Lower leg skin (tissue), 3 donors: ENCODE measurements around the gene CAPN5.

Experiments used
- POLR2A ChIP-seq, 2 donors: fragments of 450-650 bp; IDR thresholded peaks; one replicate each; pipeline ENCODE4 v1.6.1; 2016 to 2017; ENCODE audit warnings: antibody characterized with exemption in 2 of 2, mild to moderate bottlenecking in 1 of 2, moderate library complexity in 1 of 2
- TF ChIP-seq, protein P1 (sequence below), 3 donors: fragments of 450-650 bp; IDR thresholded peaks; one replicate each; pipeline ENCODE4 v1.5.1; 2016; ENCODE audit warnings: antibody characterized with exemption in 3 of 3, mild to moderate bottlenecking in 3 of 3, moderate library complexity in 2 of 3

DNA sequence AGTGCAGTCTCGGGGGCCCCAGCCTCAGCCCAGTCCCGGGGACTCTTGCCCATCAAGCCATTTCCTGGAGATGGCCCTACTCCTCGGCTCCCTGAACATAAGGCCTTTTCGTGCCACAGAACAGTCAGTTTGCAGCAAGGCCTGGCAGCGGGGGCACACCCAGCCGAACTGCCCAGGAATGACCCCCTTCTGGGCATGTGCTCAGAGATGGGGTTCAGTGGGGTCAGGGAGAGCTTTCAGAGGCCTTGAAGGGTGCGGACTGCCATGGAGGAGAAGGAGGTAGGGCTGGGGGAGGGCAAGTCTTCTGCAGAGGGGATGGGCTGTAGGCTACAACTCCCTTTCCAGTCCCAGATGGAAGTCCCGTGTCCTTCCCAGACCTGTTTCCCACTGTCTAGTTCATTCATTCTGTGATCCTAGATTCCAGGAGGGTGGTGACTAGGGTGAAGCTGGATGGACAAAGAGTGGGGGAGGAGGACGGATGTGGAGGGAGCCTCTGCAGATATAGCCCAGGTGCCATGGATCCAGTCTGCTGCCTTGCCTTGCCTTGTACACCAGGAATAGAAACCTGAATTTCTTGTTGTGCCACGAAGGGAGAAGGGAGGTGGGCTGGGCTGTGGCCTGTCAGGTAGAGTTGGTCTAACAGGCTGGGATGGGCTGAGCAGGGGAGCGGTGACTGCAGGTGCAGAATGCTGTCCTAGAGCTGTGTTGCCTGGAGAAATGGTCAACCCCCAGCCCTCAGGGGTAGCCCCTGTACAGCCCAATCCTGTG lies 21.6 kb downstream of the CAPN5 start:
- TF ChIP-seq, protein P1, sequence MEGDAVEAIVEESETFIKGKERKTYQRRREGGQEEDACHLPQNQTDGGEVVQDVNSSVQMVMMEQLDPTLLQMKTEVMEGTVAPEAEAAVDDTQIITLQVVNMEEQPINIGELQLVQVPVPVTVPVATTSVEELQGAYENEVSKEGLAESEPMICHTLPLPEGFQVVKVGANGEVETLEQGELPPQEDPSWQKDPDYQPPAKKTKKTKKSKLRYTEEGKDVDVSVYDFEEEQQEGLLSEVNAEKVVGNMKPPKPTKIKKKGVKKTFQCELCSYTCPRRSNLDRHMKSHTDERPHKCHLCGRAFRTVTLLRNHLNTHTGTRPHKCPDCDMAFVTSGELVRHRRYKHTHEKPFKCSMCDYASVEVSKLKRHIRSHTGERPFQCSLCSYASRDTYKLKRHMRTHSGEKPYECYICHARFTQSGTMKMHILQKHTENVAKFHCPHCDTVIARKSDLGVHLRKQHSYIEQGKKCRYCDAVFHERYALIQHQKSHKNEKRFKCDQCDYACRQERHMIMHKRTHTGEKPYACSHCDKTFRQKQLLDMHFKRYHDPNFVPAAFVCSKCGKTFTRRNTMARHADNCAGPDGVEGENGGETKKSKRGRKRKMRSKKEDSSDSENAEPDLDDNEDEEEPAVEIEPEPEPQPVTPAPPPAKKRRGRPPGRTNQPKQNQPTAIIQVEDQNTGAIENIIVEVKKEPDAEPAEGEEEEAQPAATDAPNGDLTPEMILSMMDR (IDR thresholded peaks at IDR 0.05) = no peak
- no peak for TF ChIP-seq POLR2A (IDR thresholded peaks at IDR 0.05)
